ENCODE data around the gene KPNB1. TPM values are rescaled to one million over a fixed set of nuclear protein-coding genes. Genes with fewer than 3 reads are reported as not detected.

KPNB1 gene
- total RNA-seq, 4 donors from 2014 or later: 100 to 162 (median 139) TPM

- Histone ChIP-seq H3K9me3 (no peaks in the 10 kb centered on the region), H3K36me3 (peaks cover 22% of the 10 kb centered on the region), H3K4me3 (peak overlapping the region; percentile 99), H3K27me3 (no peaks in the 10 kb centered on the region), H3K4me1 (peaks cover 30% of the 10 kb centered on the region), H3K27ac (peak overlapping the region; percentile 88)
- peak in 1 of 2 donors; percentile 86 for DNase-seq (ENCODE audit: low spot score in 2 of 2)
- TF ChIP-seq EP300 (IDR thresholded peaks at IDR 0.05) (no peak), POLR2AphosphoS5 (IDR thresholded peaks at IDR 0.05) (no peak), CTCF (IDR thresholded peaks at IDR 0.05) (no peak), POLR2A (IDR thresholded peaks at IDR 0.05) (no peak)
- WGBS: 67% methylated on average over 20 of the region's 47 CpGs
Measured at GRCh38 chr17:47695429-47696376, 46.0 kb downstream of the KPNB1 start.

- Histone ChIP-seq H3K36me3 (peaks cover 25% of the 10 kb centered on the region), H3K4me3 (no peak overlapping the region), H3K27ac (no peak overlapping the region), H3K9me3 (no peaks in the 10 kb centered on the region), H3K4me1 (peaks cover 30% of the 10 kb centered on the region), H3K27me3 (no peaks in the 10 kb centered on the region)
- TF ChIP-seq POLR2A (IDR thresholded peaks at IDR 0.05) (no peak), EP300 (IDR thresholded peaks at IDR 0.05) (no peak), CTCF (IDR thresholded peaks at IDR 0.05) (no peak), POLR2AphosphoS5 (IDR thresholded peaks at IDR 0.05) (no peak)
- DNase-seq (ENCODE audit: low spot score in 2 of 2): no peak
- WGBS: 65% methylated on average over 8 of the region's 11 CpGs
Measured at GRCh38 chr17:47696717-47697642, 47.3 kb downstream of the KPNB1 start.

GRCh38 chr17:47697906-47698711 lies 48.4 kb downstream of the KPNB1 start:
- Histone ChIP-seq H3K27ac (no peak overlapping the region), H3K4me1 (peaks cover 24% of the 10 kb centered on the region), H3K9me3 (no peaks in the 10 kb centered on the region), H3K4me3 (no peak overlapping the region), H3K36me3 (peaks cover 25% of the 10 kb centered on the region), H3K27me3 (no peaks in the 10 kb centered on the region)
- 67% methylated on average over 7 of the region's 9 CpGs for WGBS
- TF ChIP-seq POLR2A (IDR thresholded peaks at IDR 0.05) (no peak), EP300 (IDR thresholded peaks at IDR 0.05) (no peak), CTCF (IDR thresholded peaks at IDR 0.05) (no peak), POLR2AphosphoS5 (IDR thresholded peaks at IDR 0.05) (no peak)
- no peak for DNase-seq (ENCODE audit: low spot score in 2 of 2)

GRCh38 chr17:47698749-47699535 lies 49.2 kb downstream of the KPNB1 start:
- peaks cover 25% of the 10 kb centered on the region for H3K36me3 ChIP-seq
- peaks cover 18% of the 10 kb centered on the region for H3K4me1 ChIP-seq
- 58% methylated on average over 17 of the region's 25 CpGs for WGBS
- no peak for TF ChIP-seq POLR2AphosphoS5 (IDR thresholded peaks at IDR 0.05)
- peak; percentile 49 to 96 for TF ChIP-seq CTCF (IDR thresholded peaks at IDR 0.05)
- no peaks in the 10 kb centered on the region for H3K9me3 ChIP-seq
- H3K27ac ChIP-seq: no peak overlapping the region
- DNase-seq (ENCODE audit: low spot score in 2 of 2): no peak
- no peaks in the 10 kb centered on the region for H3K27me3 ChIP-seq
- H3K4me3 ChIP-seq: no peak overlapping the region

Measured in suprapubic skin (tissue), 4 donors.